NCI-H510A (cell line): ENCODE data around the gene RAB36.
A peak's percentile ranks its signal among the peaks of the same experiment; 100 is the strongest.

Experiments
- DNase-seq: peaks from one replicate; lab custom pipeline; 2025; lab: John Stamatoyannopoulos, UW

Gene RAB36

DNA sequence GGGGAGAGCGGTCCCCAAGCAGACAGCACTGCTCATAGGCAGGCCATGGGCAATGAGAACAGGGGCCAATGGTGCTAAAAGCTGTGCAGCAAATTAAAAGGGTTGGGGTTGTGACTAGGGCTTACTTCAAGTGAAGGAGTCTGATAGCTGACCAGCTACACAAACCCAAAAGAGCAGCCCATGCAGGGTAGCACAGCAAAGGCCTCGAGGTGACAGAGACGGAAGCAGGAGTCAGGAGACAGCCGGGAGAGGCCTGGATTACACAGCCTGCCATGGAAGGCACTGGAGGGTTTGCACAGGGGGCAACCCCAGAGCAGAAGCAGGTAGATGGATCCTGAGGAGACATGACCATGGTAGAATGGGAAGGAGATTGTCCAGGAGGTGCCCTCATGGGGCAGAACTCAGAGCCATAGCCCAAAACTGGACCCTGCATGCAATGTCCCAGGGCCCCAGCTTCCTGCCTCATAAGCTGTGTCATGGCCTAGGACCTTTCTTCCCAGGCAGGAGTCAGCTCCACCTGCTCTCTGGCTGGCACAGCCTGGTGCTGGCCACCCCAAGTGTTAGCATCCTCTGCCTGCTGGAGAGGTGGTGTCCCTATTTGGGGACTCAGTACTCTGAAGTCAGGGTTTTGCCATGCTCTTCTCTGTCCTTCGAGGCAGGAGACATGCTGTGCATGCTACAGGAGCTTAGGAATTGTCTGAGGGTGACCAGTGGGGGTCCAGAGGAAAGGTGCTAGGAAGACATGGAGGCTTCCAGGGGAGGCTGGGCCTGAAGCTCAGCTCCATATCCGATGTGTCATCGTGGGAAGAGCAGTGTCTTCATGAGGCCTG, 36.8 kb upstream of the RAB36 start:
- no peak for DNase-seq

GRCh38 chr22:23109079-23109347, 36.3 kb upstream of the RAB36 start:
- DNase-seq: no peak

DNA sequence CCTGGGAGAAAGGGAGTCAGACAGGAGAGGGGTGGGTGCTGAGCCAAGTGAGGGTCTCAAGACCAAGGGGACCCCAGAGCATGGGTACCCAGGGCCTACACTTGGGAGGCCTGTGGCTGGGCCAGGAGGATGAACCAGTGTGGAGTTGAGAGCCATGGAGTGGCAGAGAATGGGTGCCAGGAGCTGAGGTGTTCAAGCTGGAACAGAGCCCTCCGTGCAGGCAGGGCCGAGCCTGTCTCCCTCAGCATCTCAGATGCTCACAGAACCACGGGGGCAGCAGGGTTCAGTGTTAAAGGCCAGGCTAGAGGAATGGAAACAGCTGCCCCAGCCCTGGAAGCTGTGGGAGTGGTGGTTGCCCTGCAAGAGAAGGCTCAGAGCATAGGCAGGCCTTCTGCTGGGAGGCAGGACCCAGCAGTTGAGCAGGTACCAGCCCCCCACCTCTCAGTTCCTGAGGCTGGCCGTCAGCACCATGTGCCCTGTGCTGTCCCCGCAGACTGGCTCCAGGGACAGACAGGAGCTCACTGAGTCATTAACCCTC, 35.8 kb upstream of the RAB36 start:
- no peak for DNase-seq

- DNase-seq: no peak
Measured at GRCh38 chr22:23110190-23110921, 34.9 kb upstream of the RAB36 start.

GRCh38 chr22:23110922-23111527, 34.3 kb upstream of the RAB36 start:
- peak; percentile 51 for DNase-seq

GRCh38 chr22:23112472-23113012, 32.7 kb upstream of the RAB36 start:
- DNase-seq: no peak

GRCh38 chr22:23113067-23113846, 32.0 kb upstream of the RAB36 start:
- DNase-seq: no peak

DNA sequence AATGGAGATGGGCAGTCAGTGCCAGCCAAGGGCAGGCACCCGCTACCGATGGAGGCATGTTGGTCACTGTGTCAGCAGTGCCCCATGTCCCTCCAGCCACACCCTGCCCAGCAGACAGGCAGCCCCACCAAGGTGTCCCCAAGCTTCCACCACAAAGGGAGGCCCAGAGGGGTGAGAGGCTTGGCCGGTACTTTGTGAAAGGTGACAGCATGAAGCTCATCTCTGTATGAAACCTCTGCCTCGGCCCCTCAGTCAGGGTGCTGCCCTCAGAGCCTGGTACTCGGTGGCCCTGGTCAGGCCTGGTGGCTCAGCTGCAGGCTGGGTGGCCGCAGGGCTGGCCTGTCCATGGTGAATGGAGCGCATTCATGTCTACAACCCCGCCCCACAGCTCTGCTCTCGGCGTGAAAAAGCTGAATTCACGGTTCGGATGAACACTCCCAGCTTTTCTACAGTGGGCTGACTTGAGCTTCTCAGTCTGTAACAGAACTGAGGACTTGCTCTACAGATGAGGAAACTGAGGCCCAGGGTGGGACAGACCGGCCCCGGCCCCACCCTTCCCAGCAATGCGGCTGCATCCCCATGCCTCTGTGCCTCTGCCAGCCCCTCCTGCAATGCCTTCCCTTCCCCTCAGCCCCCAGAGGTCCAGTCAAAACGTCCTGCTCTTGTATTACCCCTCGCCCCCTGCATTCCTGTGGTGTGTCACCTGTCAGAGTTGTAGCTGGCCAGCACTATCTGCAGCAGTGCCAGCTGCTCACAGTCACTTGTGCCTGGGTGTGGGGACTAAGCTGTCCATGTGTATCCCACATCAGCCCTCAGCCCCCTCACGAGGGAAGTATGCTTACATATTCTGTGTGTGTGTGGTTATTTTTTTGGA, 31.2 kb upstream of the RAB36 start:
- no peak for DNase-seq

DNA sequence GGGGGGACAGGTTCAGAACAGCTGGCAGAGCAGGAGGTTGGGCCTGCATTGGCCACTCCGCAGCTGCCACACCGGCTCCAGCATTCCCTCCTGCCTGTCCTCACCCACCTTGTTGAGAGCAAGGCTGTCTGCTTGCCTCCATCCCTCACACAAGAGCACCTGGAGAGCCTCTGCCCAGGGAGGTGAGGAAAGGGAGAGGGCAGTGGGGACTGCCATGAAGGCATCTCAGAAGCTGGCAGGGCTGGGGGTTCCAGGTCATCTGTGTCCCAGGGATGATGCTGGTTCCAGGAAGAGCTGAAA, 30.6 kb upstream of the RAB36 start:
- DNase-seq: no peak

- DNase-seq: no peak
Measured at GRCh38 chr22:23115369-23115768, 29.9 kb upstream of the RAB36 start.

GRCh38 chr22:23115825-23116494, 29.3 kb upstream of the RAB36 start:
- DNase-seq: no peak

DNA sequence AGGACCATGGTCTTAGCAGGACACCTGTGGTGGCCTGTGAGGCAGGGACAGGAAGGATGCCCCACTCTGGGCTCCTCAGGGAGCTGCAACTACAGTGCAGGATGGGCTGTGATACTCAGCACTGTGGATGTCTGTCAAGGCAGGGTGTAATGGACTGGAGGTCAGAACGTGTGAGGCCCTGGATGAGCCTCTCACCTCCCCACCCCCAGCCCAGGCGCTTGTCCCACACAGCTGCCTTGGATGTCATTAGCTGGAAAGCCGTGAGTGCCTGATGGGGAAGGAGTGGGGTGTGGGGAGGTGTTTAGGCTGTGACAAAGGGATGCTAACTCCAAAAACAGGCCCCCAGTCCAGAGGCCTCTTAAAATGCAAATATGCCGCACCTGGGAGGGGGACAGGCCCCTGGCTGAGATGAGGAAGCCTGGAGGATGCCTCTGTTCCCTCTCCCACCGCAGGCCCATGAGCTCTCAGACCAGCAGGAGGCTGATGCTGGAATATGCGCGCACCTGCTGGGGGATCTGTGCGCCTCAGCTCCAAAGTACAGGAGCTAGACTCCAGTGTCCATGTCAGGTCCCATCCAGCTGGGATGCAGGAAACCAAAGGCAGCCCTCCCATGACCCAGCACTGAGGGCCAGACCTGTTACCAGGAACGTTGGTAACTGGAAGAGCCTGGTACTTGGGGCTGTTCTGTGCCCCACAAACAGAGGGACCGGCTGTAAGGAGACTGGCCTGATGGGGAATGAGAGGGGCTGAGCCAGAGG, 28.6 kb upstream of the RAB36 start:
- no peak for DNase-seq

GRCh38 chr22:23117275-23117674, 28.0 kb upstream of the RAB36 start:
- no peak for DNase-seq

DNA sequence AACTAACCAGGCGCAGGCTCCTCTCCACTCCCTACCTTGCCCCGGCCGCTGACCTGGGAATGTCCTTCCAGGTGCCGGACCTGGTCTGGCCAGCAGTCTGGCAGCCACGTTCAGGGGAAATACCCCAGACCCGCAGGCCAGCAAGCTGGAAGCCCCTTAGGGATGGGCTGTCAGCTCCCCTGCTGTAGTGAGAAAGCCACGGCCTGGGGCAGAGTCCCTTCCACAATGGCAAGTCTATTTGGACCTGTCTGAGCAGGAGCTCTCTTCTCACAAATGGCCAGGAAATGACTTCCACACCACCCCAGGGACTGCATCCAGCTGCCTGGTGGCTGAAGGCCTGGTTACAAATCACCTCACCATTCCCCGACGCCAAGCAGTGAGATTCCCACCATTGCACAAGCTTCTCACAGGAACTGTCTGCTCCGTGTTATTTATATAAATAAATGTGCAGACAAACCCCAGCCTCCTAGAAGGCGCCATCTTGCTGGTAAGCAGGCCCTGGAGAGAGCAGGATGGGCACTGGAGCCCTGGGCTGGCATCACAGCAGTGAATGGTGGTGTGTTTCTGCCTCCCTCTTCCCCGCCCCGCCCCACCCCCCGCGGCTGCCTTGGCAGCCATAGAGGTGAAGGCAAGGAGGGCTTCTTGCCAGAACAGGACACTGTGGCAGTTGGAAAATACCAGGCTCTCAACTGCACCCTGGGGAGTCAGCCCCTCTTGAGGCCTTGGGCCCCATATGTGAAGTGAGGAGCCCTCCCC, 27.2 kb upstream of the RAB36 start:
- no peak for DNase-seq

DNA sequence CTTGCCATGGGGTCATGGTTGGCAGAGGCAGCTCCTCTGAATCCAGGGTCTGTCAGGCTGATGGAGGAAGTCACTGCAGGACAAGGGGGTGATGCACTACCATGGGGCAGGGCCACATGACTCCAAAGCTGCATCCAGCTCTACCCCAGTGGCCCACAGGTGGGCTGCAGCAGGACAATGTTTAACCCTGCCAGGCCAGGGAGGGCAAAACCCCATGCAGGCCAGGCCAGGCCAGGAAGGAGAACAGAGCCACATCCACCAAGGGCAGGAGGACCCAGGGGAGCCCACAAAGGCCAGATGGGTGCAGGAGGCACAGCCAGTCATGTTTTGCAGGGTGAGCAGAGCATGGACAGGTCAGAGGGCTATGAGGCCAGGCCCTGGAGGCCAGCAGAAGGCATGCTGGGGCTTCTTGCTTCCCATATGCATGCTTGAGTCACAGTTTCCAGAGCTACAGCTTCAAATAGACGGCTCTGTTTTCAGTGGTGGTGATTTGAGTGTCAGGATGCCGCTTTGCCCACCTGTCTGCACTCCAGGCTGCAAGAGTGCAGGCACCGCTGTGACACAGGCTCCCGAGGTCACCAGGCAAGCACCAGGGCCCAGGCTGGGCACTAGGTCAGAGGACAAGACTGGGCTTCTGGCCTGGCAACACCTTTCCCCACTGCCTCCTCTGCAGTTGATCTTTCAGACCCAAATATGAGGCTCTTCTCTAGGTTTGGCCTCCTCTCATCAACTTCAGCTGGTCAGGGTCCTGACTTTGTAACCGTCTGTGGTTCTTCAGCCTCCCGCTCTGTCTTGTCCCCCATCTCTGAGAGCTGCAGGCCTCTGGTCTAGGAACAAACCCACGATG, 26.4 kb upstream of the RAB36 start:
- DNase-seq: no peak

- DNase-seq: no peak
Measured at GRCh38 chr22:23119494-23120414, 25.5 kb upstream of the RAB36 start.

DNA sequence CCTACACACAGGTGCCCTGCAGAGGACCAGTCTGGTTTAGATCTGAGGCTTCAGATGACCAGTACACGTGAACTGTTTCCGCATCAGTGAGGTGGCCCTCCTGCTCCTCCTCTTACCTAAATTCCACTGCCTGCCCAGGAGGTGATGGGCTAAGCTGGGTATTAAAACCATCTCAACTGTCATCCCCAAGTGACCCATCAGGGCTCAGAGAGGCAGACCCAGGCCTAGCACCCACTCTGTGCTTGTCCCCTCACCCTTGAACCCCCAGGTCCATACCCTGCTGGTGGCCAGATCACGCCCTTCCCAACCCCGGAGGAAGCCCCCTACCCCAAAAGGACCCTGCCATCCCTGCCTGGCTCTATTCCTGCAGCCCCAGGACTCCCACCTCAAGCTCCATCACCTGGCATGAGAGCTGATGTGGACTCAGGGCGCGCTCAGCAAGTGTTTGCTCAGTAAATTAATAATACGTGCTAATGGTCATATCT, 24.8 kb upstream of the RAB36 start:
- DNase-seq: no peak
